NB4 (cell line): ENCODE data around the gene PLXDC2.
"Not testable (repeated sequence)": the region's sequence is repeated elsewhere in the genome, so short reads cannot be mapped to it uniquely, and the experiment has no call there.

Source experiments
- DNase-seq: peaks from one replicate; pipeline ENCODE4 v3.0.0; 2010; ENCODE audit warnings: low read depth
- H3K4me3 ChIP-seq: one replicate; pipeline ENCODE4 v1.5.1; 2011; ENCODE audit warnings: mild to moderate bottlenecking, low read depth, low read length, moderate library complexity
- MAX ChIP-seq: IDR thresholded peaks from 2 replicates; pipeline ENCODE4 v1.6.1; 2011; ENCODE audit warnings: low read depth, low read length
- MYC ChIP-seq: IDR thresholded peaks from 2 replicates; pipeline ENCODE4 v1.6.1; 2011; ENCODE audit warnings: low read depth, low read length
- POLR2A ChIP-seq: IDR thresholded peaks from 2 replicates; pipeline ENCODE4 v1.6.1; 2011; ENCODE audit warnings: mild to moderate bottlenecking; ENCODE audit not compliant: insufficient read length; ENCODE audit errors: extremely low read depth
- TF ChIP-seq, protein P1 (sequence below): IDR thresholded peaks from one replicate; pipeline ENCODE4 v1.5.1; 2012; ENCODE audit warnings: low read depth, low read length

The PLXDC2 gene

GRCh38 chr10:19816411-19817230, at the start of gene PLXDC2:
PLXDC2 (plus strand) TSS chr10:19816432.
- TF ChIP-seq, protein P1, sequence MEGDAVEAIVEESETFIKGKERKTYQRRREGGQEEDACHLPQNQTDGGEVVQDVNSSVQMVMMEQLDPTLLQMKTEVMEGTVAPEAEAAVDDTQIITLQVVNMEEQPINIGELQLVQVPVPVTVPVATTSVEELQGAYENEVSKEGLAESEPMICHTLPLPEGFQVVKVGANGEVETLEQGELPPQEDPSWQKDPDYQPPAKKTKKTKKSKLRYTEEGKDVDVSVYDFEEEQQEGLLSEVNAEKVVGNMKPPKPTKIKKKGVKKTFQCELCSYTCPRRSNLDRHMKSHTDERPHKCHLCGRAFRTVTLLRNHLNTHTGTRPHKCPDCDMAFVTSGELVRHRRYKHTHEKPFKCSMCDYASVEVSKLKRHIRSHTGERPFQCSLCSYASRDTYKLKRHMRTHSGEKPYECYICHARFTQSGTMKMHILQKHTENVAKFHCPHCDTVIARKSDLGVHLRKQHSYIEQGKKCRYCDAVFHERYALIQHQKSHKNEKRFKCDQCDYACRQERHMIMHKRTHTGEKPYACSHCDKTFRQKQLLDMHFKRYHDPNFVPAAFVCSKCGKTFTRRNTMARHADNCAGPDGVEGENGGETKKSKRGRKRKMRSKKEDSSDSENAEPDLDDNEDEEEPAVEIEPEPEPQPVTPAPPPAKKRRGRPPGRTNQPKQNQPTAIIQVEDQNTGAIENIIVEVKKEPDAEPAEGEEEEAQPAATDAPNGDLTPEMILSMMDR = no peak
- TF ChIP-seq POLR2A (no peak), MYC (no peak), MAX (no peak)
- H3K4me3 ChIP-seq = no peak within 1 kb of the TSS
- DNase-seq = peak; percentile 36

DNA sequence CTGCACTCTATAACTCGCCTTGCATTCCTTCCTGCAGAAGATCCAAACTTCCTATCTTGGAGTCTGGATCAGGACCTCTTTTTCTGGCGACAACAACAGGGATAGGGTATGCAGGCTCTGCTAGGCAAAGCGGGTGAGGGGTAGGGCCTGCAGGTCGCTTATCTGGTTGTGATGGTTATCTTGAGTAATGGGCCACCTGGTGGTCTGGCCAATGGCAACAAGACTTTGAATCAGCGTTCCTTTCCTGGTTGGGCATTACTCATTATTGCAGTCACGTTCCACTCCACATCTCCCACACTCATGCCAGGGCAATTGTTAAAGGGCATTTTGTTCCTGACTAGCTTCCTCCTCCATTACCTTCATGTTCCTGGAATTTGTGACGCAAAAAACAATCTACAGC, 48.4 kb upstream of the PLXDC2 start:
- DNase-seq = no peak
- no peak overlapping the region for H3K4me3 ChIP-seq
- TF ChIP-seq MYC = no peak
- TF ChIP-seq, protein P1 = no peak
- no peak for TF ChIP-seq POLR2A
- no peak for TF ChIP-seq MAX

- H3K4me3 ChIP-seq, DNase-seq: not testable (repeated sequence)
These were observed 46.4 kb upstream of the PLXDC2 start for GRCh38 chr10:19769826-19770225.

DNA sequence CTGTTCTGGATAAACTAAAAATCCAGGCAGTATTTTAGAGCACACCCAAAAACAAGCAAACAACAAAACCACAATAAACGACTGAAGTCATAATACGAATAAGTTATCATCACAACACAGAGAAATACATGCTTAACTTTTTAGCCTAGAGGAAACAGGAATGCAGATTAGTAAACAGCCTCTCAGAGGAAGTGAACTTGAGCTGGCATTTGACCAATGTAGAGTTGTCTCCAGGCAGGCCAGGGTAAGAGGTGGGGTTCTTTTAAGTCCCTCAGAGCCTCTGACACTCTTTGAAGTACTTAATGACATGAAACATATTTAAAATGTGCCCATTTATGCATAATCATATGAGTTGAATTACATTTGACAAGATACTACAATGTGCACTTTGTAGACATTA, 43.3 kb upstream of the PLXDC2 start:
- no peak for DNase-seq
- no peak overlapping the region for H3K4me3 ChIP-seq
- TF ChIP-seq, protein P1 = no peak

DNA sequence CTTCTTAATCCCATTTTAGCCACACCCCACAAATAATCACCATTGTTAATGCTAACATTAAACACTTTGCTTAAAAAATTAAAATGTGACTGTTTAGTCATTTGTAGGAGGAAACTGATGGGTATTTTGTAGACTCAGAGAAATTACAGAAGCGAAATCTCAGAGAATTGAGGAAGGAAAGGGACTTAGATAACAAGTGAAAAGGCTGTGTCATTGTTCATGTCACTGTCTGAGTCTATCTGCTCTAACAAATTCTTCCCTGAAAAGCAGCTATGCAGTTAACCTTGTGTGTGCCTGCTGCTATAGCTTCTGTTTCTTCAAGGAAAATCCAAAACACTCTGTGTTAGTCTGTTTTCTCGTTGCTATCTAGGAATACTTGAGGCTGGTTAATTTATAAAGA, 40.9 kb upstream of the PLXDC2 start:
- no peak for DNase-seq
- H3K4me3 ChIP-seq = no peak overlapping the region

GRCh38 chr10:19777806-19778205, 38.4 kb upstream of the PLXDC2 start:
- no peak overlapping the region for H3K4me3 ChIP-seq
- TF ChIP-seq MYC = no peak
- TF ChIP-seq POLR2A = no peak
- no peak for TF ChIP-seq MAX
- TF ChIP-seq, protein P1 = no peak
- DNase-seq = no peak

More for the DNA sequence above, 40.9 kb upstream of the PLXDC2 start:
- TF ChIP-seq, protein P1 = no peak
- TF ChIP-seq MYC (no peak), MAX (no peak), POLR2A (no peak)
